ENCODE results near the gene CRTC2. TPM values are rescaled to one million over a fixed set of nuclear protein-coding genes. Genes with fewer than 3 reads are reported as not detected.

CRTC2 gene
- total and polyA plus RNA-seq, 12 donors, result 14.6 to 50.5 (median 18.6) TPM

GRCh38 chr1:153962088-153963029 is 3.9 kb upstream of the CRTC2 start:
- Histone ChIP-seq H3K4me3 (peak overlapping the region; percentile 43 to 83 (median 76)), H3K27me3 (no peaks in the 10 kb centered on the region), H3K4me1 (peaks cover 25 to 79% (median 57%) of the 10 kb centered on the region in 9 donors), H3K36me3 (peaks cover 0 to 29% (median 10%) of the 10 kb centered on the region in 9 donors), H3K27ac (peak overlapping the region; percentile 90 to 98 (median 96)), H3K9me3 (no peaks in the 10 kb centered on the region)
- no peak for TF ChIP-seq CTCF (IDR thresholded peaks at IDR 0.05)
- ATAC-seq (peak in 1 of 8 donors; percentile 8), DNase-seq (no peak)
- intact Hi-C loops (cut with DNase I), result no loop called here
- 35 to 46% methylated on average over 16 of the region's 16 CpGs for WGBS, 2 donors

GRCh38 chr1:153961421-153961820 is 3.0 kb upstream of the CRTC2 start:
- intact Hi-C loops (cut with DNase I), result no loop called here
- H3K27me3 ChIP-seq, result no peaks in the 10 kb centered on the region
- peak overlapping the region in 6 of 10 donors; percentile 95 to 98 (median 96) for H3K27ac ChIP-seq
- ATAC-seq, result no peak
- H3K4me1 ChIP-seq, result peaks cover 25 to 83% (median 62%) of the 10 kb centered on the region in 9 donors
- TF ChIP-seq CTCF (IDR thresholded peaks at IDR 0.05), result no peak
- 62 to 71% methylated on average over 4 of the region's 4 CpGs for whole genome bisulfite sequencing, 2 donors
- H3K9me3 ChIP-seq, result no peaks in the 10 kb centered on the region
- DNase-seq, result no peak
- H3K4me3 ChIP-seq, result peak overlapping the region in 2 of 10 donors; percentile 66 to 74
- peaks cover 0 to 29% (median 10%) of the 10 kb centered on the region in 9 donors for H3K36me3 ChIP-seq

GRCh38 chr1:153960206-153960605 is 1.8 kb upstream of the CRTC2 start:
- ATAC-seq (no peak), DNase-seq (no peak)
- WGBS, 2 donors, result 90 to 97% methylated on average over 11 of the region's 11 CpGs
- Histone ChIP-seq H3K27ac (peak overlapping the region in 6 of 10 donors; percentile 58 to 98 (median 94)), H3K9me3 (no peaks in the 10 kb centered on the region), H3K27me3 (no peaks in the 10 kb centered on the region), H3K4me1 (peaks cover 20 to 83% (median 67%) of the 10 kb centered on the region in 9 donors), H3K4me3 (no peak overlapping the region), H3K36me3 (peaks cover 0 to 29% (median 10%) of the 10 kb centered on the region in 9 donors)
- intact Hi-C loops (cut with DNase I), result no loop called here
- no peak for TF ChIP-seq CTCF (IDR thresholded peaks at IDR 0.05)

GRCh38 chr1:153959454-153959853 is 1.0 kb upstream of the CRTC2 start:
- ATAC-seq, result no peak

More at GRCh38 chr1:153959454-153959853, 1.0 kb upstream of the CRTC2 start:
- intact Hi-C loops (cut with DNase I), result loop anchor here in 1 of 10 donors (10.0 kb wide), 1 partner anchor 165 kb away; no protein-coding TSS in a partner anchor
- no peak for TF ChIP-seq CTCF (IDR thresholded peaks at IDR 0.05)
- Histone ChIP-seq H3K9me3 (no peaks in the 10 kb centered on the region), H3K4me1 (peaks cover 18 to 84% (median 63%) of the 10 kb centered on the region in 9 donors), H3K27ac (peak overlapping the region in 9 of 10 donors; percentile 58 to 98 (median 95)), H3K36me3 (peaks cover 0 to 35% (median 10%) of the 10 kb centered on the region in 9 donors), H3K4me3 (peak overlapping the region in 1 of 10 donors; percentile 98), H3K27me3 (no peaks in the 10 kb centered on the region)
- 38 to 46% methylated on average over 3 of the region's 3 CpGs for WGBS, 2 donors
- no peak for DNase-seq
